ENCODE data around the gene UGT1A1. TPM values are rescaled to one million over a fixed set of nuclear protein-coding genes. Genes with fewer than 3 reads are reported as not detected.

The UGT1A1 gene
- total and polyA plus RNA-seq, 2 of the 13 experiments (the other 11 are each of a cell fraction or from before 2014, with no cell fraction given): 0.69 to 0.75 TPM

DNA sequence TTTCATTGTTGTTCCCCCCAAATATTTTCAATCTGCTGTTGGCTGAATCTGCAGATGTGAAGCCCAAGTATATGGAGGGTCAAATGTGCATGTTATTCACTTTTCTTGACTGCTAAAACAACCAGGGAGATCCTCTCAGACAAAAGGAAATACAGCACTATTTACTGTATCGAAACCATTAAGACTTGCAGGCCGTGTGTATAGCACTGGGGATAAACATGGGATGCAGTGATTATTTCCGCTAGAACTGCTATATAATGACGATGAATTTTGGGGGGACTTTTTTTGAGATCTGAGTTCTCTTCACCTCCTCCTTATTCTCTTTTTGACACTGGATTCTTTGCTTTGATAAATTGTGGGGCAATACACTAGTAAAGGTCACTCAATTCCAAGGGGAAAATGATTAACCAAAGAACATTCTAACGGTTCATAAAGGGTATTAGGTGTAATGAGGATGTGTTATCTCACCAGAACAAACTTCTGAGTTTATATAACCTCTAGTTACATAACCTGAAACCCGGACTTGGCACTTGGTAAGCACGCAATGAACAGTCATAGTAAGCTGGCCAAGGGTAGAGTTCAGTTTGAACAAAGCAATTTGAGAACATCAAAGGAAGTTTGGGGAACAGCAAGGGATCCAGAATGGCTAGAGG, 3.5 kb upstream of the UGT1A1 start (continued):
- peak; percentile 99 for TF ChIP-seq ARID5B (CRISPR knock-in tag; IDR thresholded peaks at IDR 0.05)
- TF ChIP-seq IKZF5 (CRISPR knock-in tag; IDR thresholded peaks at IDR 0.05): peak; percentile 80; the same call in 1 of the 2 replicates
- TF ChIP-seq ZFAT (CRISPR knock-in tag; conservative IDR thresholded peaks at IDR 0.05): no peak
- peak; percentile 82 for TF ChIP-seq NR2C2 (CRISPR knock-in tag; IDR thresholded peaks at IDR 0.05; ENCODE audit: borderline replicate concordance)
- TF ChIP-seq ZNF333 (CRISPR knock-in tag; IDR thresholded peaks at IDR 0.05; ENCODE audit: borderline replicate concordance): no peak; the same call in 1 of the 2 replicates
- TF ChIP-seq, protein P1, sequence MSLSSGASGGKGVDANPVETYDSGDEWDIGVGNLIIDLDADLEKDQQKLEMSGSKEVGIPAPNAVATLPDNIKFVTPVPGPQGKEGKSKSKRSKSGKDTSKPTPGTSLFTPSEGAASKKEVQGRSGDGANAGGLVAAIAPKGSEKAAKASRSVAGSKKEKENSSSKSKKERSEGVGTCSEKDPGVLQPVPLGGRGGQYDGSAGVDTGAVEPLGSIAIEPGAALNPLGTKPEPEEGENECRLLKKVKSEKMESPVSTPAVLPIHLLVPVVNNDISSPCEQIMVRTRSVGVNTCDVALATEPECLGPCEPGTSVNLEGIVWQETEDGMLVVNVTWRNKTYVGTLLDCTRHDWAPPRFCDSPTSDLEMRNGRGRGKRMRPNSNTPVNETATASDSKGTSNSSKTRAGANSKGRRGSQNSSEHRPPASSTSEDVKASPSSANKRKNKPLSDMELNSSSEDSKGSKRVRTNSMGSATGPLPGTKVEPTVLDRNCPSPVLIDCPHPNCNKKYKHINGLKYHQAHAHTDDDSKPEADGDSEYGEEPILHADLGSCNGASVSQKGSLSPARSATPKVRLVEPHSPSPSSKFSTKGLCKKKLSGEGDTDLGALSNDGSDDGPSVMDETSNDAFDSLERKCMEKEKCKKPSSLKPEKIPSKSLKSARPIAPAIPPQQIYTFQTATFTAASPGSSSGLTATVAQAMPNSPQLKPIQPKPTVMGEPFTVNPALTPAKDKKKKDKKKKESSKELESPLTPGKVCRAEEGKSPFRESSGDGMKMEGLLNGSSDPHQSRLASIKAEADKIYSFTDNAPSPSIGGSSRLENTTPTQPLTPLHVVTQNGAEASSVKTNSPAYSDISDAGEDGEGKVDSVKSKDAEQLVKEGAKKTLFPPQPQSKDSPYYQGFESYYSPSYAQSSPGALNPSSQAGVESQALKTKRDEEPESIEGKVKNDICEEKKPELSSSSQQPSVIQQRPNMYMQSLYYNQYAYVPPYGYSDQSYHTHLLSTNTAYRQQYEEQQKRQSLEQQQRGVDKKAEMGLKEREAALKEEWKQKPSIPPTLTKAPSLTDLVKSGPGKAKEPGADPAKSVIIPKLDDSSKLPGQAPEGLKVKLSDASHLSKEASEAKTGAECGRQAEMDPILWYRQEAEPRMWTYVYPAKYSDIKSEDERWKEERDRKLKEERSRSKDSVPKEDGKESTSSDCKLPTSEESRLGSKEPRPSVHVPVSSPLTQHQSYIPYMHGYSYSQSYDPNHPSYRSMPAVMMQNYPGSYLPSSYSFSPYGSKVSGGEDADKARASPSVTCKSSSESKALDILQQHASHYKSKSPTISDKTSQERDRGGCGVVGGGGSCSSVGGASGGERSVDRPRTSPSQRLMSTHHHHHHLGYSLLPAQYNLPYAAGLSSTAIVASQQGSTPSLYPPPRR (CRISPR knock-in tag; IDR thresholded peaks at IDR 0.05; ENCODE audit: borderline replicate concordance): peak; percentile 100
- TF ChIP-seq, protein P2, sequence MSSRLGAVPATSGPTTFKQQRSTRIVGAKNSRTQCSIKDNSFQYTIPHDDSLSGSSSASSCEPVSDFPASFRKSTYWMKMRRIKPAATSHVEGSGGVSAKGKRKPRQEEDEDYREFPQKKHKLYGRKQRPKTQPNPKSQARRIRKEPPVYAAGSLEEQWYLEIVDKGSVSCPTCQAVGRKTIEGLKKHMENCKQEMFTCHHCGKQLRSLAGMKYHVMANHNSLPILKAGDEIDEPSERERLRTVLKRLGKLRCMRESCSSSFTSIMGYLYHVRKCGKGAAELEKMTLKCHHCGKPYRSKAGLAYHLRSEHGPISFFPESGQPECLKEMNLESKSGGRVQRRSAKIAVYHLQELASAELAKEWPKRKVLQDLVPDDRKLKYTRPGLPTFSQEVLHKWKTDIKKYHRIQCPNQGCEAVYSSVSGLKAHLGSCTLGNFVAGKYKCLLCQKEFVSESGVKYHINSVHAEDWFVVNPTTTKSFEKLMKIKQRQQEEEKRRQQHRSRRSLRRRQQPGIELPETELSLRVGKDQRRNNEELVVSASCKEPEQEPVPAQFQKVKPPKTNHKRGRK (CRISPR knock-in tag; IDR thresholded peaks at IDR 0.05): no peak
- TF ChIP-seq KAT7 (CRISPR knock-in tag; IDR thresholded peaks at IDR 0.05; ENCODE audit: borderline replicate concordance): no peak
- peak; percentile 100 for TF ChIP-seq TCF7 (IDR thresholded peaks at IDR 0.05; ENCODE audit: low read depth)
- TF ChIP-seq MLX (CRISPR knock-in tag; IDR thresholded peaks at IDR 0.05): peak; percentile 87; the same call in 1 of the 2 replicates
- no peak for TF ChIP-seq PHB2 (IDR thresholded peaks at IDR 0.05; ENCODE audit: partially characterized antibody)
- TF ChIP-seq ZNF790 (CRISPR knock-in tag; IDR thresholded peaks at IDR 0.05; ENCODE audit: borderline replicate concordance): no peak
